ENCODE measurements around the gene PASD1. TPM values are rescaled to one million over a fixed set of nuclear protein-coding genes. Genes with fewer than 3 reads are reported as not detected.

The PASD1 gene
- total RNA-seq, 2 donors from 2014 or later = not detected

DNA sequence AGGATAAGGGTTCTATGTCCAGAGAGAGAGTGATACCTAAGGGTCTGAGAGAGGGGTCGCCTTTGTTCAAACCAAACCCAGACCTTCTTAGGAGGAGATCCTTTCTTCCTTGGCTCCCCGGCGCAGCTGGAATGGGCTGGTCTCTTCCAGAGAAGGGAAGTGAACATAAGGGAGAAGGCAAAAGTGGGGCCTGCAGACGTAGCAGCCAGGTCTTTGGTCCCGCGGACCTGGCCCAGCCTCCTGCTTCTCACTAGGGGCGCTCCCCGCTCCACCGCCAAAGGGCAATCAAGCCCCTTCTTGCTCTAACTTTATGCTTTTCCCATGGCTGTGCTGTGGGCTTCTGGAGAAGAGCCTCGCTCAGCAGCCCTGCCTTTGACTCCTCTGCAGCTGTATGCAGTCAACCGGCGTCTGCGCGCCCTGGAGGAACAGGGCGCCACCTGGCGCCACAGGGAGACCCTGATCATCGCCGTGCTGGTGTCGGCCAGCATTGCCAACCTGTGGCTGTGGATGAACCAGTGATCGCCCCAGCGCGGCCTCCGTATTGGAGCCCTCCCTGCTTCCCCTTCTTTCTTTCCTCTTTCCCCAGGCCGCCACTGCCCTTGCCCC is 158.9 kb downstream of the PASD1 start:
- peak in 1 of 2 donors; percentile 45 for DNase-seq
- intact Hi-C loops (cut with DNase I, micrococcal nuclease) = no loop called here
- ATAC-seq = peak; percentile 70

DNA sequence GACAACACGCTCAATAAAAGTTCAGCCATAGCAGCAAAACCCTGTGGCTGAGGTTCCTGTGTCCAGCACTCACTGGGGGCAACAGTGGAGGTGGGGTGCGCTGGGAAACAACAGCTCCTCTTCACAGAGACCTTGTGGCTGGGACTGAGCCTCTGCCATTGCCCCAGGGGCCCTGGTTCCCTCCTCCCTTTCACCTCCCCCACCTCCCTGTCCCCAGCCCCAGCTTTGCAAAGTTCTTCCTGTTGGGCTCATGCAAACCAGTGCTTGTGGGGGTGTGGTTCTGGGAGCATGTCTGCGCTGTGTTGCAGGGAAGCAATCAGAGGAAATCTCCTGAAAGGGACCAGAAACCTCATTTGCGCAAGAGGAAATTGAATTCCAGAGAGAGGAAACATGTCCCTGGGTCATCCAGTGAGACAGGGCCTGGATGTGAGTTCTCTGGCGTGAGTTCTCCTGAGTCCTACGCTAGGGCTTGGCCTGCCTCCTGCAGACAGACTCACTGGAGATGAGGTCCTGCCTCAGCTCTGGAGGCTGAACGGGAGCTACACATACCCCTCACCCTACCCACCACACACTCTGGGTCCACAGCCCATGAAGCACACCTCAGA is 159.8 kb downstream of the PASD1 start:
- intact Hi-C loops (cut with DNase I, micrococcal nuclease) = no loop called here
- ATAC-seq (no peak), DNase-seq (no peak)

DNA sequence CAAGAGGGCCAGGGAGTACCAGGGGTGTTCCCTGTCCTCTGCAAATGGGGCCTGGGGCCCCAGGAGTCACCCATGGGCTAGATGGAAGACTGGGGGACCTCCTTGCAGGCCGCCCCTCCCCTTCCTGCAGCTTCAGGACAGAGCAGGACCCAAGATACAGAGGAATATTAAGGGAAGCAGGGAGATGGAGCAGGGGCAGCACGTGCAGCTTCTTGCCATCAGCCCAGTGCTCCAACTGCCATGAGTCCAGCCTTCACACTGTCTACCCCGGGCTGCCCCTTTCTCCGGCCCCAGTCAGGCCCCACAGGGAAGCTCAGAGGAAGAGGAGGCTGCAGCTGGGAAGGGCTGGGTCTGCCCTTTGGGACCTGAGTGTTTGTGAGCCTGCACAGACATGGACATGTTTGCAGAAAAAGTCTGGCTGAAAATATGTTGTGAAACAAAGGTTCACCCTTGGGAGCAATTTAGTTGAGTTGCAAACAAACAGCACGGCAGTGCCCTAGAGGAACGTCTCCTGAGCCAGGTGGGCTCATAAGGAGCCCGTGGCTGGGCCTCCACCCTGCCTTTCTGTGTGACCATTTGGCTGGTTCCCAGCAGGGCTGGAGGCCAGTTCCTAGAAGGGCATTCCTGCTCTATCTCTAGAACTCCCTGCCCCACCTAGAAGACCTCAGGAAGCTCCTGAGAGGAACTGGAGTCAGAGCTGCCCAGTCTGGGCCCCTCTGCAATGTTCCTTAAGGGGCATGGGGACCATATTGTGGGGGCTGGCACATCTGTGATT is 161.3 kb downstream of the PASD1 start:
- DNase-seq = no peak
- ATAC-seq = no peak

DNA sequence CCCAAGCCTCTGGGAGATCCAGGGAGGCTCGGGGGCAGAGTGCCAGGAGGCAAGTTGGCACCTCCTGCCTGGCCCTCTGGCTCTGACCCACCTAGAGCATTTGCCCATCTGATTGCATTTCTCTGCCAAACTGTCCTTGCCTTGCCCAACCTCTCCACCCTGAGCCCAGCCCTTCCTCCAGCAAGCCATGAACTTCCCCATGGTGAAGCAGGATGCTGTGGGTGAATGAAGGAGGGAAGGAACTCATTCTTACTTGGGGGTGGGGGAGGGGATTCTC is 161.8 kb downstream of the PASD1 start:
- DNase-seq = no peak
- ATAC-seq = no peak
- intact Hi-C loops (cut with DNase I, micrococcal nuclease) = no loop called here

More for the DNA sequence above, 161.3 kb downstream of the PASD1 start:
- intact Hi-C loops (cut with DNase I, micrococcal nuclease) = no loop called here

Other genes with a start within 250 kb of the PASD1 start
- gene VMA21, start 166.5 kb upstream of the PASD1 start, total RNA-seq = 10 to 100 TPM; 12.5 to 13.3 TPM
- 1 to 10 TPM in 1 of 2 donors, under 1 TPM in 1; 0.37 to 2.1 TPM for gene PRRG3, start 131.8 kb downstream of the PASD1 start, total RNA-seq
- not detected for gene FATE1, start 152.4 kb downstream of the PASD1 start, total RNA-seq
- not detected for gene CNGA2, start 171.1 kb downstream of the PASD1 start, total RNA-seq

Data from left colon (tissue), 2 donors.